ENCODE measurements around the gene NLK.

GRCh38 chr17:28141773-28142172 lies 99.3 kb downstream of the NLK start:
- TF ChIP-seq POLR2A (IDR thresholded peaks at IDR 0.05) (no peak), CTCF (IDR thresholded peaks at IDR 0.05) (no peak), EP300 (IDR thresholded peaks at IDR 0.05) (no peak)

Data from tibial nerve (tissue), 4 donors.